ENCODE data around the gene PER2.

- TF ChIP-seq, protein P1, sequence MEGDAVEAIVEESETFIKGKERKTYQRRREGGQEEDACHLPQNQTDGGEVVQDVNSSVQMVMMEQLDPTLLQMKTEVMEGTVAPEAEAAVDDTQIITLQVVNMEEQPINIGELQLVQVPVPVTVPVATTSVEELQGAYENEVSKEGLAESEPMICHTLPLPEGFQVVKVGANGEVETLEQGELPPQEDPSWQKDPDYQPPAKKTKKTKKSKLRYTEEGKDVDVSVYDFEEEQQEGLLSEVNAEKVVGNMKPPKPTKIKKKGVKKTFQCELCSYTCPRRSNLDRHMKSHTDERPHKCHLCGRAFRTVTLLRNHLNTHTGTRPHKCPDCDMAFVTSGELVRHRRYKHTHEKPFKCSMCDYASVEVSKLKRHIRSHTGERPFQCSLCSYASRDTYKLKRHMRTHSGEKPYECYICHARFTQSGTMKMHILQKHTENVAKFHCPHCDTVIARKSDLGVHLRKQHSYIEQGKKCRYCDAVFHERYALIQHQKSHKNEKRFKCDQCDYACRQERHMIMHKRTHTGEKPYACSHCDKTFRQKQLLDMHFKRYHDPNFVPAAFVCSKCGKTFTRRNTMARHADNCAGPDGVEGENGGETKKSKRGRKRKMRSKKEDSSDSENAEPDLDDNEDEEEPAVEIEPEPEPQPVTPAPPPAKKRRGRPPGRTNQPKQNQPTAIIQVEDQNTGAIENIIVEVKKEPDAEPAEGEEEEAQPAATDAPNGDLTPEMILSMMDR (IDR thresholded peaks at IDR 0.05 in 4 of 5, conservative IDR thresholded peaks at IDR 0.05 in 1 of 5): no peak
- TF ChIP-seq POLR2A (IDR thresholded peaks at IDR 0.05): no peak
These were observed 48.5 kb upstream of the PER2 start for GRCh38 chr2:238336793-238337444.

All from gastrocnemius medialis (tissue), 4 donors.